ENCODE data around the gene ITGA3.

ITGA3 gene

DNA sequence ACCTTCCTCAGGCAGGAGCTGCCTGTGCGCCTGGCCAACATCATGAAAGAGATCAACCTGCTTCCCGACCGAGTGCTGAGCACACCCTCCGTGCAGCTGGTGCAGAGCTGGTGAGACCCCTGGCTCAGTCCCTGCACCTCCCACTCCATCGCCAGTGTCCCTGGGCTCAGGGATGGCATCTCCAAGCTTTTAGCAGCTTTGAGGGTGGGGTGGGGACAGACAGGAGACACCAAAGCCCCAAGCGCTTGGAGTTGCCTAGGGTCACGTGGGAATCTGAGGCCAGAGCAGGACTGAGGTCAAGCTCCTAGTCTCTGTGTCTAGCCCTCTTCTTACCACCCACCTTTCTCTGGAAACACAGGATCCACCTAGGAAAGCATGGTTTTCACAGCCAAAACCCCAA lies 41.5 kb downstream of the ITGA3 start:
- DNase-seq, result no peak
- H3K27me3 ChIP-seq (replicated peaks; ENCODE audit: control insufficient read depth, insufficient read depth, low read length, poor library complexity, severe bottlenecking), result no peaks in the 10 kb centered on the region
- peaks cover 19% of the 10 kb centered on the region for H3K36me3 ChIP-seq (ENCODE audit: control insufficient read depth, insufficient read depth, low read length)
- peaks cover 14% of the 10 kb centered on the region for H3K4me1 ChIP-seq (ENCODE audit: control insufficient read depth, insufficient read depth, low read length, poor library complexity, severe bottlenecking)
- no peak overlapping the region for H3K27ac ChIP-seq (ENCODE audit: insufficient read depth, low read length, poor library complexity, severe bottlenecking)
- H3K9me3 ChIP-seq (ENCODE audit: control insufficient read depth, low read length), result no peaks in the 10 kb centered on the region
- H3K4me3 ChIP-seq (ENCODE audit: insufficient read depth, low read depth, low read length, poor library complexity, severe bottlenecking), result no peak overlapping the region

DNA sequence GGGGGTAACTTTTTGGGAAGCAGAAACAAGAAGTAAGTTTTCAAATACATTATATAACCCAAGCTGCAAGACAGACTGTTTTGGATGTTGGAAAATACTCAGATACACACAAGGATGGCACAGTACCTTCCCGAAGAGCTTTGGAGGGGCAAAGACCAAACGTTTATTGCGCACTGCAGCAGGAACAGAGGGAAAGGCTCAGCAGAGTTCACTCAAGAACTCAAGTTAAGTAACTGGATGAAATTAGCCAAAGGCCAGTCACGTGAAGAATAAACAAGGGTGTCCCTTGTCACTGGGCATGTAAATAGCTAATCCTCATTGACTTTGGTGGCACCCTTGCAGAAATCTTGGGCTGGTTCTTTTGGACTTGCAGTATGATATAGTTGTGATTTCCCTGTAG lies 42.0 kb downstream of the ITGA3 start:
- no peak for DNase-seq
- Histone ChIP-seq H3K36me3 (ENCODE audit: control insufficient read depth, insufficient read depth, low read length) (peaks cover 19% of the 10 kb centered on the region), H3K27me3 (replicated peaks; ENCODE audit: control insufficient read depth, insufficient read depth, low read length, poor library complexity, severe bottlenecking) (no peaks in the 10 kb centered on the region), H3K27ac (ENCODE audit: insufficient read depth, low read length, poor library complexity, severe bottlenecking) (no peak overlapping the region), H3K4me1 (ENCODE audit: control insufficient read depth, insufficient read depth, low read length, poor library complexity, severe bottlenecking) (peaks cover 14% of the 10 kb centered on the region), H3K9me3 (ENCODE audit: control insufficient read depth, low read length) (no peaks in the 10 kb centered on the region), H3K4me3 (ENCODE audit: insufficient read depth, low read depth, low read length, poor library complexity, severe bottlenecking) (no peak overlapping the region)

DNA sequence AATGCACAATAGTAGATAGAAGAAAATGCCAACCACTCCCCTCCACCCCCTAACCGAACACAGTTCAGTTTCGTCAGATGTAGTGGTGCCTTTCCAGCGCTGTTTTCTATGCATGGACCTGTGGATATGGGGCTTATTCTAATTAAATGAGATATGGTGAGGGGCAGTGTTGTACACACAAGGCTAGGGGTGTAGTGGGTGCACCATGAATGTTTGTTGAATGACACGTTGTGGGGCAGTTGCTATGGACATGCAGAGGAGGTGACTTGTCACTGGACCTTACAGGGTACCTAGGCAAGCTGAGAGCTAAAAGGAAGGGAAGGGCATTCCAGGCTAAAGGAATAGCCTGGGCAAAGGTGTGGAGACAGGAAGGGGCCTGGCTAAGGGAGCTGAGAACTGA lies 42.7 kb downstream of the ITGA3 start:
- DNase-seq, result no peak
- no peaks in the 10 kb centered on the region for H3K27me3 ChIP-seq (replicated peaks; ENCODE audit: control insufficient read depth, insufficient read depth, low read length, poor library complexity, severe bottlenecking)
- no peak overlapping the region for H3K4me3 ChIP-seq (ENCODE audit: insufficient read depth, low read depth, low read length, poor library complexity, severe bottlenecking)
- no peaks in the 10 kb centered on the region for H3K9me3 ChIP-seq (ENCODE audit: control insufficient read depth, low read length)
- peaks cover 23% of the 10 kb centered on the region for H3K36me3 ChIP-seq (ENCODE audit: control insufficient read depth, insufficient read depth, low read length)
- no peak overlapping the region for H3K27ac ChIP-seq (ENCODE audit: insufficient read depth, low read length, poor library complexity, severe bottlenecking)
- H3K4me1 ChIP-seq (ENCODE audit: control insufficient read depth, insufficient read depth, low read length, poor library complexity, severe bottlenecking), result peaks cover 14% of the 10 kb centered on the region

DNA sequence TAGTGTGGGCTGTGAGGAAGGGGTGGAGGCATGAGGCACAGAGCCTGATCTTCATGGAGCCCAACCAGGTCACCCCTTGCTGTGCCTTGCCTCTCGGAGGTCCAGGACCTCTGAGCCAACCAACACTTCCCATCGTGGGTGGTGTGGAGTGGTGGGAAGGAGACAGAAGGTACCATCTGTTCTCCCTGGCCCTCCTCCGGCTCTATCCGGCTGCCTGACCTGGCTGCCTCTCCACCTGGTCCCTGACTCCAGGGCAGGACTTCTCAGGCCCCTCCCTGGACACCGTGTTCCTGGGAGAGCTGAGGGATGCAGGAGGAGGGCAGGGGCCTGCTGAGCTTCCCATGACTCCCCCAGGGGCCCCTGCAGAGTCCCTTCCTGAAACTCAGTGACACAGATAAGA lies 43.1 kb downstream of the ITGA3 start:
- Histone ChIP-seq H3K27me3 (replicated peaks; ENCODE audit: control insufficient read depth, insufficient read depth, low read length, poor library complexity, severe bottlenecking) (no peaks in the 10 kb centered on the region), H3K27ac (ENCODE audit: insufficient read depth, low read length, poor library complexity, severe bottlenecking) (no peak overlapping the region), H3K4me3 (ENCODE audit: insufficient read depth, low read depth, low read length, poor library complexity, severe bottlenecking) (no peak overlapping the region), H3K36me3 (ENCODE audit: control insufficient read depth, insufficient read depth, low read length) (peaks cover 23% of the 10 kb centered on the region), H3K4me1 (ENCODE audit: control insufficient read depth, insufficient read depth, low read length, poor library complexity, severe bottlenecking) (peaks cover 14% of the 10 kb centered on the region), H3K9me3 (ENCODE audit: control insufficient read depth, low read length) (no peaks in the 10 kb centered on the region)
- DNase-seq, result no peak

DNA sequence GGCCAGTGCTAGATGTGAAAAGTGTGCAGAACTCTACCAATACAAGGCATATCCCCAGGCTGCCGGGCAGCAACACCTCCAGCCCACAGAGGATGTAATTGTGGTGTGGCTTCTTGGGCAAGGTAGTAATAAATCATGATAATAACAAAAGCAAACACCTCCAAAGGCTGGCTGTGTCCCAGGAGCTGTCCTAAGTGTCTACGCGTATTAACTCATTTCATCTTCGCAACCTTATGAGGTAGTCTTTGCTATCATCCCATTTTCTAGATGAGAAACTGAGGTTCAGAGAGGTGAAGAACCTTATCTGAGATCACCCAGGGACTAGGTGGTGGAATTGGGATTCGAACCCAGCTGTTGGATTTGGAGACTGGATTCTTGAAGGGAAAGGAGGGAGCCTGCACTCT lies 44.6 kb downstream of the ITGA3 start:
- no peak overlapping the region for H3K4me3 ChIP-seq (ENCODE audit: insufficient read depth, low read depth, low read length, poor library complexity, severe bottlenecking)
- DNase-seq, result no peak
- H3K9me3 ChIP-seq (ENCODE audit: control insufficient read depth, low read length), result no peaks in the 10 kb centered on the region
- peaks cover 28% of the 10 kb centered on the region for H3K36me3 ChIP-seq (ENCODE audit: control insufficient read depth, insufficient read depth, low read length)
- no peaks in the 10 kb centered on the region for H3K27me3 ChIP-seq (replicated peaks; ENCODE audit: control insufficient read depth, insufficient read depth, low read length, poor library complexity, severe bottlenecking)
- H3K4me1 ChIP-seq (ENCODE audit: control insufficient read depth, insufficient read depth, low read length, poor library complexity, severe bottlenecking), result peaks cover 13% of the 10 kb centered on the region
- H3K27ac ChIP-seq (ENCODE audit: insufficient read depth, low read length, poor library complexity, severe bottlenecking), result no peak overlapping the region

DNA sequence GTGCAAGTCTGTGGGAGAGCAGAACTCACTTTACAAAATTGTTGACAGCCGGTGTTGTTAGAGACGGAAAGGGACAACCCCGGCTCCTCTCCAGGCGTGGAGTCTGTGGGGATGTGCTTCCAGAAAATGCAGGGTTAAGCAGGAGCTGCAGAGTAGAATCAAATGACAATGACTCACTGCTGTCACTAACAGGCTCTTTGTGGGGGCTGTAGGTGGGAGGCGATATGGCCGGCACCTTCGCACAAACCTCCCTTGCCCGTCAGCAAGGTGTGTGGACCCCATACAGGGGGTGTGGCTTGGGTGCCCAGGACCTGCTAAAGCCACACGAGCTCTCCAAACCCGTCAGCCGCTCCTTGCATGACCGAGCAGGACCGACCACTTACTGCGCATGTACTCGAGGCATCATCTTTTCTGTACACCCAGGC lies 45.0 kb downstream of the ITGA3 start:
- DNase-seq, result no peak
- Histone ChIP-seq H3K36me3 (ENCODE audit: control insufficient read depth, insufficient read depth, low read length) (peaks cover 32% of the 10 kb centered on the region), H3K4me3 (ENCODE audit: insufficient read depth, low read depth, low read length, poor library complexity, severe bottlenecking) (no peak overlapping the region), H3K4me1 (ENCODE audit: control insufficient read depth, insufficient read depth, low read length, poor library complexity, severe bottlenecking) (peaks cover 8% of the 10 kb centered on the region), H3K27me3 (replicated peaks; ENCODE audit: control insufficient read depth, insufficient read depth, low read length, poor library complexity, severe bottlenecking) (no peaks in the 10 kb centered on the region), H3K9me3 (ENCODE audit: control insufficient read depth, low read length) (no peaks in the 10 kb centered on the region), H3K27ac (ENCODE audit: insufficient read depth, low read length, poor library complexity, severe bottlenecking) (no peak overlapping the region)

DNA sequence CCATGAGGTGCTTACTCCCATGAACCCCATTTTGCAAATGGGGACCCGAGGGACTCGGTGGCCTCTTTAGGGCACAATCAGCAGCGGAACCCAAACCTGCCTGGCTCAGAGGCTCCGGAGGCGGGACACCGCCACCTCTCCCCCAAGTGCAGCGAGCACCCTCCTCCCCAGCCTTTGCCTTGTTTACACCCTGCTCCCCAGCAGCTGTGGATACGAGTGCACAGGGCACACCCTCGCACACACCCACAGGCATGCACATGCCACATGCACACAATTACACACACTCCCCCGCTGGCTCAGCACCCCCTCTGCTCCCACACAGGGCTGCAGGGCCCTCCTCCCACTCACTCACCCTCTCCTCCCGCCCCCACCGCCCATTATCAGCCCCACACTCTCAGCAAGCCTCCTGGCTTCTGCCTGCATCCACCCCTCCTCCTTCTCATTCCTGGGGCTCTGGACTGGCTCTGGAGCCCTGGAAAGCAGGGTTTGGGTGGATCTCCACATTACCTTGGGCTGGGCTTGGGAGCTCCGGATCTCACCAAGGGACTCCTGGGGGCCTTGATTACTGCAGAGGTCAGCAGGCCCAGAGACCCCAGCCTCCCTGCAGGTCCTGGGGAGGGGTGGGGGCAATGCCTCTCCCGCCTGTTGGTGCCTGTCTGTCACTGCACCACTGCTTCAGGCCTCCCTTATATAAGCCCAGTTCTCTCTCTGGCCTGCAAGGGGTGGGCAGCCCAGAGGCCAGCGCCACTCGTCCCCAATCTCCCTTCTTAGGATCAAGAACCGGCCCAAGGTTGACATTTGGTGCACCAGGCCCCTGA lies 45.6 kb downstream of the ITGA3 start:
- Histone ChIP-seq H3K9me3 (ENCODE audit: control insufficient read depth, low read length) (no peaks in the 10 kb centered on the region), H3K36me3 (ENCODE audit: control insufficient read depth, insufficient read depth, low read length) (peaks cover 37% of the 10 kb centered on the region), H3K4me3 (ENCODE audit: insufficient read depth, low read depth, low read length, poor library complexity, severe bottlenecking) (no peak overlapping the region), H3K27ac (ENCODE audit: insufficient read depth, low read length, poor library complexity, severe bottlenecking) (no peak overlapping the region), H3K27me3 (replicated peaks; ENCODE audit: control insufficient read depth, insufficient read depth, low read length, poor library complexity, severe bottlenecking) (no peaks in the 10 kb centered on the region), H3K4me1 (ENCODE audit: control insufficient read depth, insufficient read depth, low read length, poor library complexity, severe bottlenecking) (peaks cover 2% of the 10 kb centered on the region)
- no peak for DNase-seq

DNA sequence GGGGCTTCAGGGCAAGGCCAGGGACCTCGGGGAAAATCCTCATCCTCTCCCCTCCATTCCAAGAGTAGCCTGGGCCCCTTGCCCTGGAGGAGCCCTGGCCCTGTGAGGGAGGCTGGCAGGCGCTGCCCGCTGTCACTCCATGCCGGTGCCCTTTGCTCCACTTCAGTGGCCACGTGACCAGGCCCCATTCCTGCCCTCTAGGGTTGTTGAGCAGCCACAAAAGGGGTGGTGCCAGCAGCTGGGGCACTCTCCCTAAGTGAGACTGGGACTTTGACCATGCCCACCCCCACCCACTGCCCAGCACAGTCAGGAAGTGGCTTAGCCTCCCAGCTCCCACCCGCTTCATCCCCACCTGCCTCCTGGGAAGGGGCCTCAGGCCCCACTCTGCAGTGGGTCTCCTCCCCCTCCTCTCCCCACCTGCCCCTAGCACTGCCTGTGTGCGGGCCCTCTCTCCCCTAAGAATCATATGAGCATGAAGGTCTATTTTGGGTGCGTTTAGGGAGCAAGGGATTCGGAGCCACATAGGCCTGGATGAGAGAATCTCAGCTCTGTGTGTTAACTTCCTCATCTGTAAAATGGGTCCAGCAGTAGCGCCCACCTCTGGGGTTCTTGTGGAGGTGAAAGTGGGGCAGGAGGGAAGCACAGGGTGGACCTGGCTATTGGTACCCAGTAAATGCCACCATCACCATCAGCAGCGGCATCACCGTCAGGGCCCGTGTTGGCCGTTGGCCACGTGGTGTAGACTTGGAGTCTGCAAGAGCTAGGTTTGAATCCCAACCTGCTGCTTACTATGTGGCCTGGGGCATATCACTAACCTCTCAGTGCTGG lies 46.5 kb downstream of the ITGA3 start:
- DNase-seq, result no peak
- Histone ChIP-seq H3K4me3 (ENCODE audit: insufficient read depth, low read depth, low read length, poor library complexity, severe bottlenecking) (no peak overlapping the region), H3K27me3 (replicated peaks; ENCODE audit: control insufficient read depth, insufficient read depth, low read length, poor library complexity, severe bottlenecking) (no peaks in the 10 kb centered on the region), H3K9me3 (ENCODE audit: control insufficient read depth, low read length) (no peaks in the 10 kb centered on the region), H3K4me1 (ENCODE audit: control insufficient read depth, insufficient read depth, low read length, poor library complexity, severe bottlenecking) (no peaks in the 10 kb centered on the region), H3K36me3 (ENCODE audit: control insufficient read depth, insufficient read depth, low read length) (peaks cover 43% of the 10 kb centered on the region), H3K27ac (ENCODE audit: insufficient read depth, low read length, poor library complexity, severe bottlenecking) (no peak overlapping the region)

DNA sequence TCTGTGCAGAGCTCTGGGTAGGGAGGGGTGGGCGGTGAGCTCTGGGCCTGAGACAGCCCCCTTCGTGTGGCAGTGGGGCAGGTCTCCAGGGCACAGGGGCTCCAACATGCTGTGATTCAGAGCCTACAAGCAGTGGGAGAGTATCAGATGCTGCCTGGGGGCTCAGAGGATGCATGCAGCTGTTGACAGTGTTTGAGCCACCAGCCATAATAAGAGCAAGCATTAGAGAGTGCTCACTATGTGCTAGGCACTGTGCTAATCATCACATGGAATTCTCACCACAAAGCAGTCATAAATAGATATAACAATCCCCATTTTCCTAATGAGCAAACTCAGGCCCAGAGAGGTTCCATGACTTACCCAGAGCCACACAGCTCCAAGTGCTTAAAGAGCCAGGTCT lies 47.3 kb downstream of the ITGA3 start:
- Histone ChIP-seq H3K27me3 (replicated peaks; ENCODE audit: control insufficient read depth, insufficient read depth, low read length, poor library complexity, severe bottlenecking) (no peaks in the 10 kb centered on the region), H3K4me3 (ENCODE audit: insufficient read depth, low read depth, low read length, poor library complexity, severe bottlenecking) (no peak overlapping the region), H3K4me1 (ENCODE audit: control insufficient read depth, insufficient read depth, low read length, poor library complexity, severe bottlenecking) (no peaks in the 10 kb centered on the region), H3K9me3 (ENCODE audit: control insufficient read depth, low read length) (no peaks in the 10 kb centered on the region), H3K36me3 (ENCODE audit: control insufficient read depth, insufficient read depth, low read length) (peaks cover 49% of the 10 kb centered on the region), H3K27ac (ENCODE audit: insufficient read depth, low read length, poor library complexity, severe bottlenecking) (no peak overlapping the region)
- DNase-seq, result no peak

DNA sequence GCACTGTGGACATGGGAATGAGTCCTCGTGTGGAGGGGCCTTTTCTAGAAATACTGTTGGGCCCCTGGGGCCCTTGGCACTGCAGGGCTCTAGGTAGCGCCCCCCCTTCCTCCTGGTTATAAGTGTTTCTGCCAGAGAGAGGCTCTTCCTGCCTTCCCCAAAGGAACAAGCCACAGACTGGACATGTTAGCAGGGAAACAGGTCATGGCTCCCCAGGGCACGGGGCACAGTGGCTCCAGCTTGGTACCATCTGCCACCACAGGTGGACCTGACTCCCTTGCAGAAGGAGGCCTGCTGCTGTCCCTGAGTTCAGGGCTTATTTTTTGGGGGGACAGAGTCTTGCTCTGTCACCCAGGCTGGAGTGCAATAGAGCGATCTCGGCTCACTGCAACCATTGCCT lies 48.0 kb downstream of the ITGA3 start:
- H3K4me3 ChIP-seq (ENCODE audit: insufficient read depth, low read depth, low read length, poor library complexity, severe bottlenecking), result no peak overlapping the region
- no peak overlapping the region for H3K27ac ChIP-seq (ENCODE audit: insufficient read depth, low read length, poor library complexity, severe bottlenecking)
- no peaks in the 10 kb centered on the region for H3K9me3 ChIP-seq (ENCODE audit: control insufficient read depth, low read length)
- H3K27me3 ChIP-seq (replicated peaks; ENCODE audit: control insufficient read depth, insufficient read depth, low read length, poor library complexity, severe bottlenecking), result no peaks in the 10 kb centered on the region
- no peaks in the 10 kb centered on the region for H3K4me1 ChIP-seq (ENCODE audit: control insufficient read depth, insufficient read depth, low read length, poor library complexity, severe bottlenecking)
- DNase-seq, result no peak
- H3K36me3 ChIP-seq (ENCODE audit: control insufficient read depth, insufficient read depth, low read length), result peaks cover 46% of the 10 kb centered on the region
